Cardiac muscle cell (in vitro differentiated cells and primary cell): ENCODE measurements around the gene GSS. TPM values are rescaled to one million over a fixed set of nuclear protein-coding genes. Genes with fewer than 3 reads are reported as not detected.

Experiments used
- DNase-seq, 2 donors: peaks; one replicate each; pipeline versions ENCODE4 v3.0.0 to v3.0.0-alpha.2; 2010 to 2017; ENCODE audit warnings: low read depth in 1 of 2, low spot score in 1 of 2
- H3K27ac ChIP-seq: fragments of 200-600 bp; sonication (generic); 2 replicates; pipeline ENCODE4 v1.5.1; 2016
- H3K27me3 ChIP-seq: fragments of 200-600 bp; sonication (generic); 2 replicates; pipeline ENCODE4 v1.6.0; 2016; ENCODE audit warnings: control low read depth
- H3K36me3 ChIP-seq: fragments of 200-600 bp; sonication (generic); 2 replicates; pipeline ENCODE4 v1.5.1; 2016; ENCODE audit warnings: control low read depth
- H3K4me1 ChIP-seq: fragments of 200-600 bp; sonication (generic); 2 replicates; pipeline ENCODE4 v1.8.1; 2017; ENCODE audit warnings: low read depth, mild to moderate bottlenecking, mixed run types
- H3K4me3 ChIP-seq: fragments of 200-600 bp; sonication (generic); 2 replicates; pipeline ENCODE4 v1.5.1; 2016; ENCODE audit warnings: mild to moderate bottlenecking
- H3K9me3 ChIP-seq: fragments of 200-600 bp; sonication (generic); 2 replicates; pipeline ENCODE4 v1.5.1; 2017; ENCODE audit warnings: low read depth, mild to moderate bottlenecking, control low read depth
- polyA plus RNA-seq: library from polyadenylated mRNA; unstranded; fragments of >200 nt; fragmentation: Nextera tagmentation; extraction: Ambion mirVana; gene quantifications from 2 replicates; pipeline ENCODE4 v1.2.1, GENCODE V29; 2016
- total RNA-seq: library from RNA; depleted of rRNA; stranded (reverse); fragments of >200 nt; gene quantifications from 2 replicates; pipeline ENCODE4 v1.2.3, GENCODE V29; 2016
- TF ChIP-seq, protein P1 (sequence below): IDR thresholded peaks from 2 replicates; pipeline ENCODE4 v1.5.1; 2012; ENCODE audit warnings: low read depth, mild to moderate bottlenecking, low read length

Gene GSS
- total and polyA plus RNA-seq, 2 experiments from 2014 or later = 59.9 to 69.5 TPM

- Histone ChIP-seq H3K27ac (peak overlapping the region; percentile 6), H3K36me3 (no peaks in the 10 kb centered on the region), H3K4me3 (no peak overlapping the region), H3K4me1 (peaks cover 72% of the 10 kb centered on the region), H3K27me3 (no peaks in the 10 kb centered on the region), H3K9me3 (no peaks in the 10 kb centered on the region)
- DNase-seq = no peak
- TF ChIP-seq, protein P1, sequence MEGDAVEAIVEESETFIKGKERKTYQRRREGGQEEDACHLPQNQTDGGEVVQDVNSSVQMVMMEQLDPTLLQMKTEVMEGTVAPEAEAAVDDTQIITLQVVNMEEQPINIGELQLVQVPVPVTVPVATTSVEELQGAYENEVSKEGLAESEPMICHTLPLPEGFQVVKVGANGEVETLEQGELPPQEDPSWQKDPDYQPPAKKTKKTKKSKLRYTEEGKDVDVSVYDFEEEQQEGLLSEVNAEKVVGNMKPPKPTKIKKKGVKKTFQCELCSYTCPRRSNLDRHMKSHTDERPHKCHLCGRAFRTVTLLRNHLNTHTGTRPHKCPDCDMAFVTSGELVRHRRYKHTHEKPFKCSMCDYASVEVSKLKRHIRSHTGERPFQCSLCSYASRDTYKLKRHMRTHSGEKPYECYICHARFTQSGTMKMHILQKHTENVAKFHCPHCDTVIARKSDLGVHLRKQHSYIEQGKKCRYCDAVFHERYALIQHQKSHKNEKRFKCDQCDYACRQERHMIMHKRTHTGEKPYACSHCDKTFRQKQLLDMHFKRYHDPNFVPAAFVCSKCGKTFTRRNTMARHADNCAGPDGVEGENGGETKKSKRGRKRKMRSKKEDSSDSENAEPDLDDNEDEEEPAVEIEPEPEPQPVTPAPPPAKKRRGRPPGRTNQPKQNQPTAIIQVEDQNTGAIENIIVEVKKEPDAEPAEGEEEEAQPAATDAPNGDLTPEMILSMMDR = no peak
Observed at GRCh38 chr20:34971561-34972235, 16.1 kb upstream of the GSS start.

GRCh38 chr20:34970846-34971560 lies 15.4 kb upstream of the GSS start:
- DNase-seq = no peak
- TF ChIP-seq, protein P1 = no peak
- H3K27ac ChIP-seq = peak overlapping the region; percentile 95

DNA sequence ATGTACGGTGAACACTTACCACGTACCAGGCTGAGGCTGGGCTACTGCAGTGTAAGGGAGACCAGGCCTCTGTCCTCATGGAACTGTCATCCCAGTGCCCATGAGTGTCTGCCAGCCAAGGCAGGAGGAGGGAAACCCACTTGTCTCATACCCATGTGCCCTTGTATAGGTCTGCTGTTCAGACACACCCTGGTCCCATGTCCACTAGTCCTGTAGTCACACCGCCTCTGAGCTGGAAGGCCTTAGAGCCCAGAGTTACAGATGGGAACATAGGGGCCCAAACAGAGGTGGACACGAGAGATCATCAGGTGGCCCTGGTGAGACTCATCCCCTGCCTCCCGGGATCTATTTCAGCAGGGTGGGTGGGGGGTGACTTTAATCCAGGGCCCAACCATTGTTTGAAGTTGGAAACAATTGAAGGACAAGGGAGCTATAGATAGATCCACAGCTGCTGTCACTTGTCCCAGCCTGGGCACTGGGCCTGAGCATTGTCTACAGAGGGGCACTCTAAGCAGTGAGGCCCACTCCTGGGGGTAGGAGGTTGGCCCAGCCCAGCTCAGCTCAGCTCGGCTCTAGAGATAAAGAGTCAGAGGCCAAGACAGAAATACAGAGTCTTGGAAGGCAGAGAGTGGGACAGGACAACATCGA lies 14.7 kb upstream of the GSS start:
- TF ChIP-seq, protein P1 = no peak
- H3K36me3 ChIP-seq = no peaks in the 10 kb centered on the region
- no peak overlapping the region for H3K4me3 ChIP-seq
- no peaks in the 10 kb centered on the region for H3K27me3 ChIP-seq
- no peak for DNase-seq
- peaks cover 73% of the 10 kb centered on the region for H3K4me1 ChIP-seq
- peak overlapping the region; percentile 95 for H3K27ac ChIP-seq
- no peaks in the 10 kb centered on the region for H3K9me3 ChIP-seq

More at GRCh38 chr20:34970846-34971560, 15.4 kb upstream of the GSS start:
- H3K27me3 ChIP-seq = no peaks in the 10 kb centered on the region
- peaks cover 67% of the 10 kb centered on the region for H3K4me1 ChIP-seq
- H3K36me3 ChIP-seq = no peaks in the 10 kb centered on the region
- no peaks in the 10 kb centered on the region for H3K9me3 ChIP-seq
- H3K4me3 ChIP-seq = no peak overlapping the region

- peaks cover 71% of the 10 kb centered on the region for H3K4me1 ChIP-seq
- H3K27me3 ChIP-seq = no peaks in the 10 kb centered on the region
- peak overlapping the region; percentile 95 for H3K27ac ChIP-seq
- H3K4me3 ChIP-seq = no peak overlapping the region
- DNase-seq = peak in 1 of 2 donors; percentile 51
- TF ChIP-seq, protein P1 = no peak
- H3K9me3 ChIP-seq = no peaks in the 10 kb centered on the region
- H3K36me3 ChIP-seq = no peaks in the 10 kb centered on the region
Observed at GRCh38 chr20:34968042-34968775, 12.6 kb upstream of the GSS start.

GRCh38 chr20:34967421-34967820 lies 11.8 kb upstream of the GSS start:
- no peaks in the 10 kb centered on the region for H3K36me3 ChIP-seq
- no peak overlapping the region for H3K4me3 ChIP-seq
- no peak for DNase-seq
- no peaks in the 10 kb centered on the region for H3K27me3 ChIP-seq
- H3K4me1 ChIP-seq = peaks cover 64% of the 10 kb centered on the region
- no peaks in the 10 kb centered on the region for H3K9me3 ChIP-seq
- TF ChIP-seq, protein P1 = no peak
- peak overlapping the region; percentile 95 for H3K27ac ChIP-seq
